GM12865 (cell line): ENCODE results near the gene GOT2.
"Not testable (repeated sequence)": the region's sequence is repeated elsewhere in the genome, so short reads cannot be mapped to it uniquely, and the experiment has no call there.

Experiments used
- DNase-seq: peaks from one replicate; pipeline ENCODE4 v3.0.0; 2010; ENCODE audit warnings: low read depth
- H3K4me3 ChIP-seq: 2 replicates; pipeline ENCODE4 v1.5.1; 2011; ENCODE audit warnings: mild to moderate bottlenecking, low read depth, low read length, control low read depth
- CTCF ChIP-seq: IDR thresholded peaks from 2 replicates; pipeline ENCODE4 v1.5.1; 2011; ENCODE audit warnings: low read length, control low read depth, low read depth, inconsistent platforms; ENCODE audit not compliant: insufficient read depth; ENCODE audit errors: missing control alignments

The GOT2 gene

GRCh38 chr16:58717994-58718393, 16.1 kb downstream of the GOT2 start:
- no peak for TF ChIP-seq CTCF
- DNase-seq, result no peak
- no peak overlapping the region for H3K4me3 ChIP-seq

- no peak for TF ChIP-seq CTCF
- no peak overlapping the region for H3K4me3 ChIP-seq
- DNase-seq, result no peak
Measured at GRCh38 chr16:58716468-58716867, 17.6 kb downstream of the GOT2 start.

GRCh38 chr16:58713742-58714141, 20.4 kb downstream of the GOT2 start:
- DNase-seq, result no peak
- TF ChIP-seq CTCF, result no peak
- H3K4me3 ChIP-seq, result no peak overlapping the region

- TF ChIP-seq CTCF, result no peak
- H3K4me3 ChIP-seq, result no peak overlapping the region
- DNase-seq, result no peak
Measured at GRCh38 chr16:58709333-58709732, 24.8 kb downstream of the GOT2 start.

GRCh38 chr16:58699151-58699550, 35.0 kb downstream of the GOT2 start:
- no peak overlapping the region for H3K4me3 ChIP-seq
- no peak for TF ChIP-seq CTCF
- DNase-seq, result no peak

- DNase-seq, result no peak
- no peak overlapping the region for H3K4me3 ChIP-seq
- no peak for TF ChIP-seq CTCF
Measured at GRCh38 chr16:58695368-58695767, 38.7 kb downstream of the GOT2 start.

- no peak overlapping the region for H3K4me3 ChIP-seq
- TF ChIP-seq CTCF, result no peak
- DNase-seq, result no peak
Measured at GRCh38 chr16:58692450-58692849, 41.7 kb downstream of the GOT2 start.

GRCh38 chr16:58686985-58687706, 47.0 kb downstream of the GOT2 start:
- not testable (repeated sequence) for H3K4me3 ChIP-seq, DNase-seq
